Measurements from ENCODE around the gene IQCE.

DNA sequence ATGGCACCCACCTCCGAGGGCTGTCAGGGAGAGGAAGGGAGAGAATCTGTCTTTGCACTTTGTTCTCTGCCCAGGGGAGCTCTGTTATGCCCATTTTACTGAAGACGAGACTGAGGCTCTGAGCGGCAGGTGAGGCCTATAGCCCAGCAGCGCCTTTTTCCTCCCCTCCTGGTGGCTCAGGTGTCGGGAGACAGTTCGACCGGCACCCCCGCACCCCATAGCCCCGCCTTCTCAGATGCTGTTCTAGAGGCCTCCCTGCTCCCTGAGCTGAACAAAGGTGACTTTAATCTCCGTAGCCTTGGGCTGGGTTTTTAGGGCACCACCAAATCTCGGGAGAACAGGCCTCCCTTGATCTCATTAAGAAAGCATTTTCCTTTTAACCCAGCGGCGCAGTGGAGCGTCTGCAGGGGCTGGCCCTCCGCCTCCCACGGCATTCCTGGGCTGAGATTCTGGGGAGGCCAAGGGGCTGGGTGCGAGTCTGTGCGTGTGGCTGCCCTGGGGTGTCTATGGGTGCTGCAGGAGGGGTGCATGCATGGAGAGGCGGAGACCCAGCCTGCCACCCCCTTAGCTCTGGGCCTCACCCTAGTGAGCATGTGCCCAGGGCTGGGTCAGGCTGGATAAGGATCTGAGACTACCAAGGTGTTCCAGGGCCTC, 35.9 kb upstream of the IQCE start:
- TF ChIP-seq POLR2A (IDR thresholded peaks at IDR 0.05), result no peak
- TF ChIP-seq, protein P1, sequence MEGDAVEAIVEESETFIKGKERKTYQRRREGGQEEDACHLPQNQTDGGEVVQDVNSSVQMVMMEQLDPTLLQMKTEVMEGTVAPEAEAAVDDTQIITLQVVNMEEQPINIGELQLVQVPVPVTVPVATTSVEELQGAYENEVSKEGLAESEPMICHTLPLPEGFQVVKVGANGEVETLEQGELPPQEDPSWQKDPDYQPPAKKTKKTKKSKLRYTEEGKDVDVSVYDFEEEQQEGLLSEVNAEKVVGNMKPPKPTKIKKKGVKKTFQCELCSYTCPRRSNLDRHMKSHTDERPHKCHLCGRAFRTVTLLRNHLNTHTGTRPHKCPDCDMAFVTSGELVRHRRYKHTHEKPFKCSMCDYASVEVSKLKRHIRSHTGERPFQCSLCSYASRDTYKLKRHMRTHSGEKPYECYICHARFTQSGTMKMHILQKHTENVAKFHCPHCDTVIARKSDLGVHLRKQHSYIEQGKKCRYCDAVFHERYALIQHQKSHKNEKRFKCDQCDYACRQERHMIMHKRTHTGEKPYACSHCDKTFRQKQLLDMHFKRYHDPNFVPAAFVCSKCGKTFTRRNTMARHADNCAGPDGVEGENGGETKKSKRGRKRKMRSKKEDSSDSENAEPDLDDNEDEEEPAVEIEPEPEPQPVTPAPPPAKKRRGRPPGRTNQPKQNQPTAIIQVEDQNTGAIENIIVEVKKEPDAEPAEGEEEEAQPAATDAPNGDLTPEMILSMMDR (IDR thresholded peaks at IDR 0.05), result no peak
